Urothelium cell line (cell line): ENCODE measurements around the gene SUFU.
A peak's percentile ranks its signal among the peaks of the same experiment; 100 is the strongest.
"Not testable (repeated sequence)": the region's sequence is repeated elsewhere in the genome, so short reads cannot be mapped to it uniquely, and the experiment has no call there.

Source experiments
- DNase-seq: peaks from one replicate; pipeline ENCODE4 v3.0.0; 2011; ENCODE audit warnings: low spot score, mixed read lengths
- FAIRE-seq: peaks from 2 replicates; lab custom pipeline; 2011; peaks lifted over from hg19 to GRCh38; lab: Jason Lieb, UNC

SUFU gene

DNA sequence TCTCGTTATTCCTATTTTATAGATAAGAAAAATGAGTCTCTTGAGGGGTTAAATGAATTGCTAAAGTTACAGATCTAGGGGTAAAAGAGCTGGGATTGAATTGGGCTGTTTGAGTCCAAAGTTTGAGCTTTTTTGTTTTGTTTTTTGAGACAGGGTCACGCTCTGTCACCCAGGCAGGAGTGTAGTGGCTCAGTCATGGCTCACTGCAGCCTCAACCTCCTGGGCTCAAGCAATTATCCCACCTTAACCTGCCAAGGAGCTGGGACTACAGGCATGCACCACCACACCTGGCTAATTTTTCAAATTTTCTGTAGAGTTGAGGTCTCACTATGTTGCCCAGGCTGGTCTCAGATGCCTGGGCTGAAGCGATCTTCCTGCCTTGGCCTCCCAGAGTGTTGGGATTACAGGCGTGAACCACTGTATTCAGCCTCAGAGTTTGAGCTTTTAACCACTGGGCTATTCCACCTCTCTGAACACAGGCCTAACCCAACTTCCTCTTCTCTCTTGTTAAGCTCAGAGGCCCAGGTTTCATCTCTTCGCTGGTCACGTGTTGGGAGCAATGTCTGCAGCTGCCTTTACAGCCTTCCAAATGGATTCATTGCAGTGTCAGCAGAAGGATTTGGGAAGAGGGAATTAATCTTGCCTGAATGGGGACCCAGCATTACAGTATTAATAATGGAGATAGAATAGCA is 8.0 kb downstream of the SUFU start:
- FAIRE-seq (no peak), DNase-seq (no peak)

DNA sequence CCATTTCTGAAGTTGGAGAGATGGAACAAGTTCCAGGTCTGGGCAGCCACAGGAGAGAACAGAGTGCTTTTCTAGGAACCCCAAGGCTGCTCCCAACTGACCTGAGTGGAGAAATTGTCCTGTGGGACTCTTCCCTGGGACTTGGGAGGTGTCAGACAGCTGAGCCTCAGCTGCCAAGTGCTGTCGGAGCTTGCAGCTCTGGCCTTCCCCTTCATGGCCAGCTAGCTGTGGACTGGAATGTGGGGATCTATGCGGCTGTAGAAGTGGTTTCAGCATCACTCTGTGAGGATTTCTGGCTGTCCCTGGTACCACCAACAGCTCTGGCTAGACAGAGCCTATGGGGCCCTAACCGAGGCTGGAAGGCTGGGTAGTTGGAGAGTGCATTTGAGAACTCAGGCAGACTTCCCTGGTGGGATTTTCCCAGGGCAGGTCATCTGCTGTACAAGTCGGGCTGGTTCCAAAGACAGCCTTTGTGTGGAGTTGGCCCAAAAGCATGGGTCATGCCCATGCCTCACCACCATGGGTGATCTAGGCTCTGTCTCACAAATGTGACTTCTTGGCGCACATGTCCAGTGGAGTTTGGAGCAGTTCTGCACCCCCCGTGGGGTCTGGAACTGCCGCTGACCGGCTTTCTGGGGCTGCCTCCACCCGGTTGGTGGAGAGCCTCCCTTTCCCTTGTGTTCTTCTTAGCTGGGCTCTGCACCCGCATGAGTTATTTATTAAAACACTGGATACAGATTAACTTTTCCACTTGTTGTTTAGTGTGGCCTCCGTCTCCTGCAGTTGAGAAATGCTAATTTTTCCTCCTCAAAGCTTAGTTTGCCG is 10.9 kb downstream of the SUFU start:
- FAIRE-seq, result no peak
- no peak for DNase-seq

DNA sequence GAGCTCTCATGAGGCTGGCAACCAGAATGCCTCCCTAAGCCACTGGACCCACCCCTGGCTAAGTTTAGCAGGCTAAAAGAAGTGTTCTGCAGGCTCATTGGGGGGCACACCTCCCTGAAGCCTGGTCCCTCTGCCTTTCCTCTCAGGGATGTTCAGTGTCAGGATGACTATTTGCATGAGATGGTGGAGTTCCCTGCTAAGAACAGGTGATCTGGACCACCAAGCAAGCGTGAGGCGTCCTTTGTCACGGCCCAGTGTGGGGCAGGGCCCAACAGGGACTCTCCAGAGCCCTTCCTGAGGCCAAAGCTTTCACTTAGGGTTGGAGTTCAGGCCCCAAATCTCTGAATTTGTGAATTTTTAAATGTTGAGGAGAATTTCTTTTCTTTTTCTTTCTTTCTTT is 12.0 kb downstream of the SUFU start:
- DNase-seq (no peak), FAIRE-seq (no peak)

DNA sequence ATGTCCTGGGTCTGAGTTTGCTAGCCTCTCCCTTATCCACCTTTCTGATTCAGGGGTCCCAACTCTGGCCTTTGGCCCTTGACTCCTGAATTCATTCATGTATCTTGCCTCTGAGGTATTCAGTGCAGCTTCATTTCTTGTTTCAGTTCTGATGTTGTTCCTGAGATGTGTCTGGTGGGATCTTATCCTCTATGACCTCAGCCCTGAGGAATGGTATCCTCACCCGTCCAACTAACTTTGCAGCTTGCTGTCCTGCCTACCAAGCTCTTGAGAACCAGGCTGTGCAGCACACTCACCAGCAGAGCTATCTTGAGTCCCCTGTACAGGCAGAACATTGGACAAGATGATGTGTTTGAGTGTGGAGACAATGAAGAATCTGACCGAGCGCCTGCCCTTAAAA is 13.8 kb downstream of the SUFU start:
- DNase-seq (no peak), FAIRE-seq (no peak)

DNA sequence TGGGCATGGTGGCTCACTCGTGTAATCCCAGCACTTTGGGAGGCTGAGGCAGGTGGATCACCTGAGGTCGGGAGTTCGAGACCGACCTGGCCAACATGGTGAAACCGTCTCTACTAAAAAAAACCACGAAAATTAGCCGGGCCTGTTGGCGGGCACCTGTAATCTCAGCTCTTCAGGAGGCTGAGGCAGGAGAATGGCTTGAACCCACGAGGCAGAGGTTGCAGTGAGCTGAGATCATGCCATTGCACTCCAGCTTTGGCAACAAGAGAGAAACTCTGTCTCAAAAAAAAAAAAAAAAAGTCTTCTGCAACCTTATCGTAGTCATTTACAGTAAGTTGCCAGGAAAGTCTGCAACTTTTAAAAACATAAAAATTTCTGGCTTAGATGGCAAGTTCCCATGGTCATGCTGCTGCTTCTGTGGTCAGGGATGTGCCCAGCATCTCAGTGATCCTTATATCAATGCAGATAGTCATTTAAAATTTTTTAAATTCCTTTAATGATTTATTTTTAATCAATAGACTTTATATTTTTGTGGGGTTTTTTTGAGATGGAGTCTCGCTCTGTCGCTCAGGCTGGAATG is 15.6 kb downstream of the SUFU start:
- FAIRE-seq, result no peak

DNA sequence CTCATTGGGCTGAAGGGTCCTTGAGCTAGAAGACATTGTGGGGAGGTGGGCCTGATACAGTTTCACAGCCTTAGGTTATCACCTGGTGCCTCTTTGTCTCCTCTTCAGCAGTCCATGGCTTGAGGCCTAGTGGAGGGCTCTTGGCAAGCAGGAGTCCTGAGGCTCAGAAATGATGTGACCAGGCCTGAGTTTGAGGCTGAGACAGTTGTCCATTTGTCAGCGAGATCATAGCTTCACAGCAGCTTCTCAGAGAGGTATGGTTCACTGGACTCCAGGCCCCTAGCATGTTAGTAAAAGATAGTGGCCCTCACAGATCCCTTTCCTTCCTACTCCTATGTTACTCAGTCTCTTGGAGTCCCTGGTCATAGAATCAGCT is 19.1 kb downstream of the SUFU start:
- FAIRE-seq (no peak), DNase-seq (no peak)

More for the DNA sequence above, 15.6 kb downstream of the SUFU start:
- DNase-seq, result no peak

DNA sequence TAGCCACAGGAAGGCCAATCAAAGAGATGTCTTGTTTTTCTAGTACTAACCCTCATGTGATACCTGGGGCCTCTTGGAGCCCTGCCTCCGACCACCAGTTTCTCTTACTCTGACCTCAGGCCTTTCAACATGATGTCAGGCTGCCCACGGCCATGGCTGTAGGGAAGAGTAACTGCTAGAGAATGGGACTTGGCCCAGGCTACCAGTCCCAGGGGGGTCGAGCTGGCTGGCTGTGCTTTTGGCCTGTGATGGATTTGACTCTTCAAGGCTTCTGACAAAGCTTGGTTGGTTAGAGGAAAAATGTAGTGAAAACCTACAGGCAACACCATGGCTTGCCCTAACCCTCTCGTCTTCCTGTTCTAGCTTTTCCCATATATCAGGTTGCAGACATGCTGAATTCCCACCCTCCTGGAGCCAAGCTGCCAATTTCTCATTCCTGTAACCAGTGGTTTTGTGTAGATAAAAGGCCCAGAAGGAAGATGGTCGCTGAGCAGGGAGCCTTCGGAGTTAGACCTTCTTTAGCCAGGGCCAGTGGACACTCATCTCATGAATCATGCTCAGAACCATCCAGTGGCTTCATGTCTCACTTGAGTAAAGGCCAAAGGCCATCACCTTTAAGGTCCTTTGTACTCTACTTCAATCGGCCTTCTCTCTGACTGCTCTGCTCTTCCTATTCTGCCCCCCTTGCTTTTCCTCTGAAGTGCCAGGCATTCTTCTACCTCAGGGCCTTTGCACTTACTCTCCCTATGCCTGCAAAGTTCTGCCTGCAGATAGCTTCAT is 19.7 kb downstream of the SUFU start:
- FAIRE-seq (no peak), DNase-seq (no peak)

DNA sequence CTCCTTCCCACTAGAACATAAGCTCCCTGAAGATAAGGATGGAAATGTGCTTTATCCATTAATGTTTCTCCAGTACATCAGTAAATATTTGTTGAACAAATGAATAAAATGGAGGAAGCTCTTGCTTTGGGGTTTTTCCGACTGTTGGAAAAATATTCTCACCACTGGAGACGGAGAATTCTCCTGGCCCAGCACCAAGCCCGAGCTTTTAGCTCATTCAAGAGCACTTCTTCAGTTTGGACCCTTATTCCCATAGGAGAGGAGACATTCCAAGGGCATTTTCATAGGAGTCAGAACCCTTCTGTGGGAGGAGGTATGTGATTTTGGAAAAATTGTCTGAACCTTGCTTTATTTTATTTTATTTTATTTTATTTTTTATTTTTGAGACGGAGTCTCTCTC is 21.0 kb downstream of the SUFU start:
- no peak for DNase-seq
- no peak for FAIRE-seq

DNA sequence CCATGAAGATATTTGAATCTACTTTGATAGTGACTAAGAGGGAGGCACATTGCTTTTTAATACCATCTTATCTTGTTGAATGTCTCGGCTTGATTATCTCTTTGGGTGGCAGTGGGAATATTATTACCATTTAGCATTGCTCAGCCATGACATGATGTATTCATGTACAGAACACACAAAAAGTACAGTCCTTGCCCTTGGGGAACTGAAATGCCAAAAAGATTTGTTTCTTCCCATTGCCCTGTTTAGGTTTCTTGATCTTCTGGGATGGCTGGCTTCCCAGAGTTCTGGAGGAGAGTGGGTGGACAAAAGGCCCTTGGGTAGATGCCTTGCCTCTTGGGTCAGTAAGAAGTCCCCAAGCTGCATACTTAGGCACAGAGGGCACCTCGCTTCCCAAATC is 23.8 kb downstream of the SUFU start:
- no peak for FAIRE-seq
- DNase-seq, result no peak

DNA sequence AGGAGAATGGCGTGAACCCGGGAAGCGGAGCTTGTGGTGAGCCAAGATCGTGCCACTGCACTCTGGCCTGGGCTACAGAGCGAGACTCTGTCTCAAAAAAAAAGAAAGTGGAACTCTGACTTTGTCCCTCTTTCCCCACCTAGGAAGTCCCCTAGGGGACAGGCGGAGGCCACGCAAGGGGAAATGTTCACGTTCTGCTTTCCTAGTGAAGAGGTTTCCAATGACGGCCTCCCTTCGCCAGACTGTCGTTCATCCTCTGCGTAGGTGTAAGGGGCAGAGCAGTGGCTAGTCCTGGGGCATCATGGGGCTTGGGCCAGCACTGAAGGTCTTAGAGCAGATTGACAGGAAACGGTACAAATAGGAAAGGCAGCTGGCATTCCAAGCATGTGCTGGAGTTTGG is 30.6 kb downstream of the SUFU start:
- no peak for DNase-seq
- no peak for FAIRE-seq

DNA sequence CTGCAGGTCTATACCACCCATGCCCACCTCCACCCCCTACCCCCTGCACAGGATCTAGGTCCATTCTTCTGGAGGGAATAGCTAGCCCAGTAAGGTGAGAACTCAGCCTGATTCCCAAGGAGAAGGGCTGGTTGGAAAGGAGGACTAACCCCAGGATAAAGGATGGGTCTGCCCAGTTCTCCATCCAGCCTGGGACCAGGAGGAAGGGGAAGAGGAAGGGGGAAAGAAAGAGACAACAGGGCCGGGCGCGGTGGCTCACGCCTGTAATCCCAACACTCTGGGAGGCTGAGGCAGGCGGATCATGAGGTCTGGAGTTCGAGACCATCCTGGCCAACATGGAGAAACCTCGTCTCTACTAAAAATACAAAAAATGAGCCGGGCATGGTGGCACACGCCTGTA is 31.2 kb downstream of the SUFU start:
- not testable (repeated sequence) for FAIRE-seq, DNase-seq

DNA sequence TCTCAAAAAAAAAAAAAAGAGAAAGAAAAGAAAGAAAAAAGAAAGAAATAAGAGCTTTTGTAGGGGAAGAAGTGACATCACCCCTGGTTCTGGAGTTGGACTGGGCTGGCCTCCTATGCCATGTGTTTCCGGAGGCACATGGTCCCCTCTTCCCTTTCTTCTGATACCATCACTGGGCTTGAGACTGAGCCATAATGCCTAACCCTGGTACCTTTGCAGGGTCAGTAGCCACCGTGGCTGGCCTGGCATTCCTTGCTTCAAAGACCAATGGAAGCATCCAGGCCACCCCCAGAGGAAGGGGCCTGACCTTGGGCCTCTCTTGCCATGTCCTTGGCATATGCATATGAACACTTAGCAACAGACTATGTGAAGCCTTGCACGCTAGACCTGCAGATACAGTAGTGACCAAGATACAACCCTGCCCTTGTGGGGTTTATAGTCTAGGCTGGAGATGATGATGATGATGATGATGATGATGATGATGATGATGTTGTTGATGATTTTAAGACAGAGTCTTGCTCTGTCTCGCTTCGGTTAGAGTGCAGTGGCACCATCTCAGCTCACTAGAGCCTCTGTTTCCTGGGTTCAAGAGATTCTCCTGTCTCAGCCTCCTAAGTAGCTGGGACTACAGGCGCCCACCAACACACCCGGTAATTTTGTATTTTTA is 31.8 kb downstream of the SUFU start:
- no peak for FAIRE-seq

DNA sequence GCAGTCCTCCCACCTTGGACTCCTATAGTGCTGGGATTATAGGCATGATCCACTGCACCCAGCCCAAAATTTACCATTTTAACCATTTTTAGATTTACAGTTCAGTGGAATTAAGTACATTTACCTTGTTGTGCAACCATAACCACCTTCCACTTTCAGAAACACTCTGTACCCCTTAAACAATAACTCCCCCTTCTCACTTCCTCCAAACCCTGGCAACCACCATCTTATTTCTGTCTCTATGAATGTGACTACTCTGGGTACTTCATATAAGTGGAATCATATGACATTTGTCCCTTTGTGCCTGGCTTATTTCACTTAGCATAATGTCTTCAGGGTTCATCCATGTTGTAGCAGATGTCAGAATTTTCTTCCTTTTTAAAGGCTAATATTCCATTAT is 33.6 kb downstream of the SUFU start:
- DNase-seq (no peak), FAIRE-seq (no peak)

More for the DNA sequence above, 31.8 kb downstream of the SUFU start:
- no peak for DNase-seq

DNA sequence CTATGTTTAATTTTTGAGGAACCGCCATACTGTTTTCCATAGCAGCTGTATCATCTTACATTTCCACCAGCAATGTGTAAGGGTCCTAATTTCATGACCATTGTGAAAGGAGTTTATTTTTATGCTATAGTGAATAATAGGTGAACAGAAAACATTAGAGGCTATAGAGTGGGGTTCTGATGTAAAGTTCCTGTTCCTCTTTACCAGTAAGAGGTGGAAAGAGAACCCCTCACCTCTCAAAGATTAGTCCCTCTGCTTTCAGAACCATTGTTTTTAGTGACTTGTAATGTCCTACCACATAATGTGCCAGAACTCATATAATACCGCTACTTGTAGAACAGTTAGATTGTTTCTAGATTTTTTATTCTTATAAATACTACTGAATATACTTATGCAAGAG is 34.2 kb downstream of the SUFU start:
- FAIRE-seq (no peak), DNase-seq (no peak)

DNA sequence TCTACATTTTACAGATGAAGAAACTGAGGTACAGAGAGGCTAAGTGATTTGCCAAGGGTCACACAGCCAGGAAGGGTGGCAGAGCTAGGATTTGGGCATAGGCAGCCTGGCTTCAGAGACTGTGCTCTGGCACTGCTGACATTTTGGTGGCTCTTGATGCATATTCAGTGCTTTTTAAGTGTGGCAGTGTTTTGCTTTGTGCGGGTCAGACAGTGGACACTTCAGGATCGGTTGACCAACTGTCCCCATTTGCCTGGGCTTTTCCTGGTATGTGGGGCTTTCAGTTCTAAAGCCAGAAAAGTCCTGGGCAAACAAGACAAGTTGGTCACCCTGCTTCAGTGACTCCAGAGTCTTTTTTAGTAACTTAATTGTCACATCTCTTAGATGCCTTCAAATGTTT is 35.0 kb downstream of the SUFU start:
- no peak for DNase-seq
- FAIRE-seq, result no peak

DNA sequence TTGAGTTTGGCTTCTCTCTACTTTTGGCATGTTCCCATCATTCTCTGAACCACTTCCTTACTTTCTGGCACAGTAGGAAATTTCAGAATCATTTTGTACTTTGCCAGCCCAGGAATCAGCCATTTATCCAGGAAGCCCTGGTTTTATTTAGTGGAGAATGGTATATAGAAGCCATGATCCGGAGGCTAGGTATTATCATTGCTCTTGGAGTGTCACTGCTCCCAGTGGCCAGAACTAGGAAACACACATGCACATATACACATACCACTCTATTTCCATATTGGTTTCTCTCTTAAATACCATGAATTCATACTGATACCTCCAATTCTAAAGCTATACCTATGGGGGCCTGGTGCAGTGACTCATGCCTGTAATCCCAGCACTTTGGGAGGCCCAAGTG is 36.3 kb downstream of the SUFU start:
- DNase-seq (peak; percentile 23), FAIRE-seq (no peak)

DNA sequence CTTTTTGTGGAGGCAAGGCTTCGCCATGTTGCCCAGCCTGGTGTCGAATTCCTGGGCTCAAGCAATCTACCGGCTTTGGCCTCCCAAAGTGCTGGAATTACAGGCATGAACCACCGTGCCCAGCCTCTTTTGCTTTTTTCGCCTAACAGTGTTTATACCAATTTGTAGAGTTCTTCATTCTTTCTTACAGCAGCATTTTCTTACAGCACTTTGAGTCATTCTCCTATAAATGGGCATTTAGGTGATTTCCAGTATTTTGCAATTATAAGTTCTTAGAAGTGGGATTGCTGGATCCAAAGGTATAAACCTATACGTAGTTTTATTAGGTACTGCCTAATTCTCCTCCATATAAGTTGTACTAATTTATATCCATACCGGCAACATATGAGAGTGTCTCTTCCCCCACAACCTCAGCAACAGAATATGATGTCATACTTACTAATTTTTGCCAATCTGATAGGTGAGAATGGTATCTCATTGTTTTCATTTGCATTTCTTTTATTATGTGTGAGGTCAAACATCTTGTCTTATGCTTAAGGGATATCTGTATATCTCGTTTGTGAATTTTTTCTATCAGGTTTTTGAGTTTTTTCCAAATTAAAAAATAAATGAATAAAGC is 39.1 kb downstream of the SUFU start:
- FAIRE-seq, result no peak
- DNase-seq, result no peak

DNA sequence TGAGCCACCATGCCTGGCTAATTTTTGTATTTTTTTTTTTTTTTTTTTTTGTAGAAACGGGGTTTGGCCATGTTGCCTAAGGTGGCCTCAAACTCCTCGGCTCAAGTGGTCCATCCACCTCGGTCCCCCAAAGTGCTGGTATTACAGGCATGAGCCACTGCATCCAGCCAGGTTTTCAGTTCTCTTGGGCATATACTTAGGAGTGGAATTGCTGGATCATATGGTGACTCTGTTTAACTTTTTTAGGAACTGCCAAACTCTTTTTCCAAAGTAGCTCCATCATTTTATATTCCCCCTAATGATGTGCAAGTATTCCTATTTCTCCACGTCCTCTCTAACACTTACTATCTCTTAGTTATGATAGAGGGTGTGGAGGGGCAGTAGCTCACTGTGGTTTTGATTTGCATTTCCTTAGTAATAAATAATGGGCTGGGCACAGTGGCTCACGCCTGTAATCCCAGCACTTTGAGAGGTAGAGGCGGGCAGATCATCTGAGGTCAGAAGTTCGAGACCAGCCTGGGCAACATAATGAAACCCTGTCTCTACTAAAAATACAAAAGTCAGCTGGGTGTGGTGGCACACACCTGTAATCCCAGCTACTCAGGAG is 41.6 kb downstream of the SUFU start:
- FAIRE-seq (no peak), DNase-seq (no peak)

DNA sequence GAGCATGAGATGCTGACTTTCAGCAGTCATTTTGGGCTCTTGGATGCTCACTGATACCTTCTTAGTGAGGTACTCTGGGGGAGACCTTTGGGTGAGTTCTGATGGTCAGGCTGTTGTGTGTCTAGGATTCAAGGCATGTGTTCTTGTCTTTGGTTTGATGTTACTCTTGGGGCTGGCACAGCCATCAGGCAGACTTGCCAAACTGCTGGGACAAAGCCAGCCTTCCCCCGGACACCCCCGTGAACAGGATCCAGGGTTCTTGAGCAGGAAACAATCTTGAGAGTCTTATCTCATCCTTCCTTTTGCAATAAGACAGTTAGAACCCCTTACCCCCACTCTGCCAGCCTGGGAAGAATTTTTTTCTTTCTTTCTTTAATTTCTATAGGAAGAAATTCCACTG is 42.2 kb downstream of the SUFU start:
- FAIRE-seq (no peak), DNase-seq (no peak)
